Osteocyte (in vitro differentiated cells): ENCODE results near the gene JAK1. TPM values are rescaled to one million over a fixed set of nuclear protein-coding genes. Genes with fewer than 3 reads are reported as not detected.

Source experiments
- DNase-seq: peaks from one replicate; pipeline ENCODE4 v3.0.0; 2021; ENCODE audit warnings: mixed read lengths; ENCODE audit not compliant: unreplicated experiment; ENCODE audit errors: extremely low spot score
- H3K27ac Mint-ChIP-seq: one replicate; pipeline ENCODE4 v1.8.0; 2021; ENCODE audit warnings: mild to moderate bottlenecking, mixed read lengths; ENCODE audit not compliant: unreplicated experiment
- H3K27me3 Mint-ChIP-seq: one replicate; pipeline ENCODE4 v1.8.0; 2021; ENCODE audit warnings: mixed read lengths; ENCODE audit not compliant: unreplicated experiment
- H3K36me3 Mint-ChIP-seq: one replicate; pipeline ENCODE4 v1.8.0; 2021; ENCODE audit warnings: mixed read lengths; ENCODE audit not compliant: unreplicated experiment
- H3K4me1 Mint-ChIP-seq: one replicate; pipeline ENCODE4 v1.8.0; 2021; ENCODE audit warnings: mixed read lengths; ENCODE audit not compliant: unreplicated experiment
- H3K4me3 Mint-ChIP-seq: one replicate; pipeline ENCODE4 v1.8.0; 2021; ENCODE audit warnings: mild to moderate bottlenecking, moderate library complexity, mixed read lengths; ENCODE audit not compliant: unreplicated experiment
- H3K9me3 Mint-ChIP-seq: one replicate; pipeline ENCODE4 v1.8.0; 2021; ENCODE audit warnings: mixed read lengths; ENCODE audit not compliant: unreplicated experiment
- total RNA-seq: library from RNA; stranded (reverse); gene quantifications from 2 replicates; pipeline ENCODE4 v1.2.1, GENCODE V29; 2021
- TF ChIP-seq, protein P1 (sequence below): fragments of 200-600 bp; sonication (generic); IDR thresholded peaks from 2 replicates; pipeline ENCODE4 v1.5.0; 2021; ENCODE audit warnings: antibody characterized with exemption, mild to moderate bottlenecking, moderate library complexity

Gene JAK1
- total RNA-seq, 1 donor from 2014 or later = 103 TPM

DNA sequence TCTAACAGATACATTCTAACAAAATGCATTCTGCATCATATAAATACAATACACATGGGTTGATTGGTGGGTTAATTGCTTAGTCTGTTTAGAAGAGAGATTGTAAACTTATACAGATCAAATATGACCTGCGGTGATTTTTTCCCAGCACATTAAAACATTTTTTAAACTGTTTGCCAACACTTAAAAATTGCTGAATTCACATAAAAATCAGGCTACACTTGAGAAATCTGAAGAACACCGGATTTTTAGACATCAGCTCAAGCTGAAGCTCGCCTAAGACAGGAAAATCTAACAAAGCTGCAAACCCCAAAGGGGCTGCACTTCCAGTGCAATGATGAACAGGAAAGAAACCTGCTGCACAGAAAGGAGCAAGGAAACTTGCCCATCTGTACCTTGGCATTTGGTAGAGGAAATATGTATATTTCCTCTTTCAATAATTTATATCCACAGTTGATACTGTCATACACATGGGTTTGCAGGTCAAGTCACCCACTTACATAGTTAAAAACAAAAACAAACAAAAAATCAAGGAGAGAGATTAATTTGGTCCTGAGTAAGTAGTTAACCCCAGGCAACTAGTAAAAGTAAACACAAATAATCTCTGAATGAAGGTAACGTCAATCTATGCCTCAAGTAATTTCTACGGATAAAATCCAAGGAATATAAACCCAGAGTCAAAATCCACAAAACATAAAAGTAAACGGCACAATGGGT lies 30.4 kb upstream of the JAK1 start:
- Mint-ChIP-seq H3K4me1 (peaks cover 12% of the 10 kb centered on the region), H3K27ac (no peak overlapping the region), H3K4me3 (no peak overlapping the region), H3K27me3 (no peaks in the 10 kb centered on the region), H3K9me3 (peaks cover 21% of the 10 kb centered on the region), H3K36me3 (peaks cover 13% of the 10 kb centered on the region)
- TF ChIP-seq, protein P1, sequence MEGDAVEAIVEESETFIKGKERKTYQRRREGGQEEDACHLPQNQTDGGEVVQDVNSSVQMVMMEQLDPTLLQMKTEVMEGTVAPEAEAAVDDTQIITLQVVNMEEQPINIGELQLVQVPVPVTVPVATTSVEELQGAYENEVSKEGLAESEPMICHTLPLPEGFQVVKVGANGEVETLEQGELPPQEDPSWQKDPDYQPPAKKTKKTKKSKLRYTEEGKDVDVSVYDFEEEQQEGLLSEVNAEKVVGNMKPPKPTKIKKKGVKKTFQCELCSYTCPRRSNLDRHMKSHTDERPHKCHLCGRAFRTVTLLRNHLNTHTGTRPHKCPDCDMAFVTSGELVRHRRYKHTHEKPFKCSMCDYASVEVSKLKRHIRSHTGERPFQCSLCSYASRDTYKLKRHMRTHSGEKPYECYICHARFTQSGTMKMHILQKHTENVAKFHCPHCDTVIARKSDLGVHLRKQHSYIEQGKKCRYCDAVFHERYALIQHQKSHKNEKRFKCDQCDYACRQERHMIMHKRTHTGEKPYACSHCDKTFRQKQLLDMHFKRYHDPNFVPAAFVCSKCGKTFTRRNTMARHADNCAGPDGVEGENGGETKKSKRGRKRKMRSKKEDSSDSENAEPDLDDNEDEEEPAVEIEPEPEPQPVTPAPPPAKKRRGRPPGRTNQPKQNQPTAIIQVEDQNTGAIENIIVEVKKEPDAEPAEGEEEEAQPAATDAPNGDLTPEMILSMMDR = no peak
- DNase-seq = no peak

- Mint-ChIP-seq H3K27ac (no peak overlapping the region), H3K36me3 (peaks cover 13% of the 10 kb centered on the region), H3K27me3 (no peaks in the 10 kb centered on the region), H3K4me3 (no peak overlapping the region), H3K9me3 (peaks cover 21% of the 10 kb centered on the region), H3K4me1 (no peaks in the 10 kb centered on the region)
- TF ChIP-seq, protein P1 = no peak
- DNase-seq = no peak
Measured at GRCh38 chr1:64995316-64995715, 29.0 kb upstream of the JAK1 start.

- H3K4me3 Mint-ChIP-seq = no peak overlapping the region
- H3K27ac Mint-ChIP-seq = no peak overlapping the region
Measured at GRCh38 chr1:64986903-64987871, 20.8 kb upstream of the JAK1 start.

GRCh38 chr1:64984737-64985136 lies 18.4 kb upstream of the JAK1 start:
- peaks cover 16% of the 10 kb centered on the region for H3K4me1 Mint-ChIP-seq
- TF ChIP-seq, protein P1 = no peak
- DNase-seq = peak; percentile 53
- no peaks in the 10 kb centered on the region for H3K9me3 Mint-ChIP-seq
- no peaks in the 10 kb centered on the region for H3K27me3 Mint-ChIP-seq
- H3K27ac Mint-ChIP-seq = no peak overlapping the region
- no peak overlapping the region for H3K4me3 Mint-ChIP-seq
- H3K36me3 Mint-ChIP-seq = peaks cover 2% of the 10 kb centered on the region

More at GRCh38 chr1:64986903-64987871, 20.8 kb upstream of the JAK1 start:
- Mint-ChIP-seq H3K27me3 (no peaks in the 10 kb centered on the region), H3K9me3 (no peaks in the 10 kb centered on the region), H3K4me1 (peaks cover 14% of the 10 kb centered on the region), H3K36me3 (peaks cover 4% of the 10 kb centered on the region)
- TF ChIP-seq, protein P1 = no peak
- peak; percentile 57 for DNase-seq

- H3K27ac Mint-ChIP-seq = no peak overlapping the region
Measured at GRCh38 chr1:64984106-64984505, 17.8 kb upstream of the JAK1 start.

More at GRCh38 chr1:64984106-64984505, 17.8 kb upstream of the JAK1 start:
- no peak for DNase-seq
- Mint-ChIP-seq H3K4me1 (peaks cover 16% of the 10 kb centered on the region), H3K4me3 (no peak overlapping the region), H3K36me3 (peaks cover 2% of the 10 kb centered on the region), H3K27me3 (no peaks in the 10 kb centered on the region), H3K9me3 (no peaks in the 10 kb centered on the region)
- TF ChIP-seq, protein P1 = no peak
